Measurements from ENCODE around the gene ANOS1. TPM values are rescaled to one million over a fixed set of nuclear protein-coding genes. Genes with fewer than 3 reads are reported as not detected.

ANOS1 gene
- polyA plus RNA-seq, 1 of the 3 experiments (the other 2 are of a cell fraction), result under 0.01 TPM

DNA sequence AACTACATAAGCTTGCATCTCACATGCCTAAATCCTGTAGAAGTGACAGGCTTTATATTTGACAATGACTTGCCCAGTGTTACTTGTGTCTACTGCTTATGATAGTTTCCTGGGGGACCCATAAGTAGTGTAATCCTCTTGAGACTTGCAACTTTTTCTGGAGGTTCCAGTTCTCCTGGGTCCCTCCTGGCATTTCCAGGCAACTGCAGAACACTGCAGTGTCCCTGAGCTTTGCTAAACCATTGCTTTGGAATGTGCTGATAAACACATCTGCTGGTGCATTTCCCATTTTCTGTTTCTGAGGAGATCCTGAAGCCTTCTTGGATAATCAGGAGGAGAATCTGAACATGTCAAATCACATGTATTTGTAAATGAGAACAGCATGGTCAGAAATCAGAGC, 82.0 kb downstream of the ANOS1 start:
- Histone ChIP-seq H3K4me3 (ENCODE audit: low read depth in 2 of 2, low read length in 1 of 2) (no peak overlapping the region), H3K79me2 (ENCODE audit: insufficient read depth) (no peaks in the 10 kb centered on the region), H3K27me3 (ENCODE audit: insufficient read depth) (no peaks in the 10 kb centered on the region), H3K36me3 (replicated peaks in 1 of 2; ENCODE audit: control insufficient read depth in 1 of 2, insufficient read depth in 2 of 2, low read length in 1 of 2) (no peaks in the 10 kb centered on the region), H3K27ac (ENCODE audit: low read depth in 2 of 2, low read length in 1 of 2) (no peak overlapping the region), H3F3A (replicated peaks; ENCODE audit: insufficient read depth) (no peaks in the 10 kb centered on the region), H3K4me1 (ENCODE audit: control insufficient read depth in 1 of 2, insufficient read depth in 2 of 2, low read depth in 1 of 2, low read length in 1 of 2) (no peaks in the 10 kb centered on the region), H4K20me1 (ENCODE audit: insufficient read depth) (no peaks in the 10 kb centered on the region), H2AFZ (ENCODE audit: low read depth) (no peak overlapping the region), H3K9me2 (no peaks in the 10 kb centered on the region), H3K4me2 (no peak overlapping the region), H3K9ac (no peak overlapping the region), H3K9me3 (no peaks in the 10 kb centered on the region)
- no peak for DNase-seq
- POLR2A ChIA-PET, result no interaction called here
- no peak for TF ChIP-seq NFIC (IDR thresholded peaks at IDR 0.05; ENCODE audit: borderline replicate concordance)
- TF ChIP-seq, protein P1, sequence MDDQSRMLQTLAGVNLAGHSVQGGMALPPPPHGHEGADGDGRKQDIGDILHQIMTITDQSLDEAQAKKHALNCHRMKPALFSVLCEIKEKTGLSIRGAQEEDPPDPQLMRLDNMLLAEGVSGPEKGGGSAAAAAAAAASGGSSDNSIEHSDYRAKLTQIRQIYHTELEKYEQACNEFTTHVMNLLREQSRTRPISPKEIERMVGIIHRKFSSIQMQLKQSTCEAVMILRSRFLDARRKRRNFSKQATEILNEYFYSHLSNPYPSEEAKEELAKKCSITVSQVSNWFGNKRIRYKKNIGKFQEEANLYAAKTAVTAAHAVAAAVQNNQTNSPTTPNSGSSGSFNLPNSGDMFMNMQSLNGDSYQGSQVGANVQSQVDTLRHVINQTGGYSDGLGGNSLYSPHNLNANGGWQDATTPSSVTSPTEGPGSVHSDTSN (IDR thresholded peaks at IDR 0.05), result no peak
- no peak for TF ChIP-seq YY1 (IDR thresholded peaks at IDR 0.05; ENCODE audit: low read depth)
- CTCF ChIA-PET, result no interaction called here

DNA sequence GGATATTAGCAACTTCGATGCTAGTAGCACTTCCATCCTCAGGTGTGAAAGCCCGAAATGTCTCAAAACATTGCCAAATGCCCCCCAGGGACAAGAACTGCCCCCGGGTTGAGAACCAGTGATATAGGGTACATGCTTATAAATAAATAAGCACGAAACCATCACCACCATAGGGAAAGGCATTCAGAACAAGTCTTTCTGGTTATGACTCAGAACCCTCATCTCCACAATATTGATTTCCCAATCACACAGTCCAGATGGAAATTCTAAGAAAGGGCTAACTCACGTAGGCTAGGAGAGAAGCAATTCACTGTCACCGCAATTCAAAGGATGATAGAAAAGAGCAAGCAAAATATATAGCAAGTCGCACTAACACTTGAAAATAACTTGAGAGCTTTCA, 84.8 kb downstream of the ANOS1 start:
- Histone ChIP-seq H3K9me3 (no peaks in the 10 kb centered on the region), H3K9ac (no peak overlapping the region), H3F3A (replicated peaks; ENCODE audit: insufficient read depth) (no peaks in the 10 kb centered on the region), H3K36me3 (replicated peaks in 1 of 2; ENCODE audit: control insufficient read depth in 1 of 2, insufficient read depth in 2 of 2, low read length in 1 of 2) (no peaks in the 10 kb centered on the region), H3K4me1 (ENCODE audit: control insufficient read depth in 1 of 2, insufficient read depth in 2 of 2, low read depth in 1 of 2, low read length in 1 of 2) (no peaks in the 10 kb centered on the region), H3K27me3 (ENCODE audit: insufficient read depth) (no peaks in the 10 kb centered on the region), H4K20me1 (ENCODE audit: insufficient read depth) (no peaks in the 10 kb centered on the region), H2AFZ (ENCODE audit: low read depth) (no peak overlapping the region), H3K4me2 (no peak overlapping the region), H3K4me3 (ENCODE audit: low read depth in 2 of 2, low read length in 1 of 2) (no peak overlapping the region), H3K79me2 (ENCODE audit: insufficient read depth) (no peaks in the 10 kb centered on the region), H3K27ac (ENCODE audit: low read depth in 2 of 2, low read length in 1 of 2) (no peak overlapping the region), H3K9me2 (no peaks in the 10 kb centered on the region)
- CTCF ChIA-PET, result no interaction called here
- no peak for TF ChIP-seq EP300 (IDR thresholded peaks at IDR 0.05; ENCODE audit: borderline replicate concordance in 1 of 2, low read depth in 1 of 2, low read length in 1 of 2)
- TF ChIP-seq FOSL2 (IDR thresholded peaks at IDR 0.05; ENCODE audit: borderline replicate concordance, low read depth), result no peak
- TF ChIP-seq MXI1 (IDR thresholded peaks at IDR 0.05; ENCODE audit: low read depth, low read length), result no peak
- TF ChIP-seq, protein P2, sequence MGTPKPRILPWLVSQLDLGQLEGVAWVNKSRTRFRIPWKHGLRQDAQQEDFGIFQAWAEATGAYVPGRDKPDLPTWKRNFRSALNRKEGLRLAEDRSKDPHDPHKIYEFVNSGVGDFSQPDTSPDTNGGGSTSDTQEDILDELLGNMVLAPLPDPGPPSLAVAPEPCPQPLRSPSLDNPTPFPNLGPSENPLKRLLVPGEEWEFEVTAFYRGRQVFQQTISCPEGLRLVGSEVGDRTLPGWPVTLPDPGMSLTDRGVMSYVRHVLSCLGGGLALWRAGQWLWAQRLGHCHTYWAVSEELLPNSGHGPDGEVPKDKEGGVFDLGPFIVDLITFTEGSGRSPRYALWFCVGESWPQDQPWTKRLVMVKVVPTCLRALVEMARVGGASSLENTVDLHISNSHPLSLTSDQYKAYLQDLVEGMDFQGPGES (IDR thresholded peaks at IDR 0.05; ENCODE audit: low read depth, low read length), result no peak
- TF ChIP-seq GABPA (IDR thresholded peaks at IDR 0.05; ENCODE audit: low read depth), result no peak
- TF ChIP-seq, protein P3, sequence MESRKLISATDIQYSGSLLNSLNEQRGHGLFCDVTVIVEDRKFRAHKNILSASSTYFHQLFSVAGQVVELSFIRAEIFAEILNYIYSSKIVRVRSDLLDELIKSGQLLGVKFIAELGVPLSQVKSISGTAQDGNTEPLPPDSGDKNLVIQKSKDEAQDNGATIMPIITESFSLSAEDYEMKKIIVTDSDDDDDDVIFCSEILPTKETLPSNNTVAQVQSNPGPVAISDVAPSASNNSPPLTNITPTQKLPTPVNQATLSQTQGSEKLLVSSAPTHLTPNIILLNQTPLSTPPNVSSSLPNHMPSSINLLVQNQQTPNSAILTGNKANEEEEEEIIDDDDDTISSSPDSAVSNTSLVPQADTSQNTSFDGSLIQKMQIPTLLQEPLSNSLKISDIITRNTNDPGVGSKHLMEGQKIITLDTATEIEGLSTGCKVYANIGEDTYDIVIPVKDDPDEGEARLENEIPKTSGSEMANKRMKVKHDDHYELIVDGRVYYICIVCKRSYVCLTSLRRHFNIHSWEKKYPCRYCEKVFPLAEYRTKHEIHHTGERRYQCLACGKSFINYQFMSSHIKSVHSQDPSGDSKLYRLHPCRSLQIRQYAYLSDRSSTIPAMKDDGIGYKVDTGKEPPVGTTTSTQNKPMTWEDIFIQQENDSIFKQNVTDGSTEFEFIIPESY (IDR thresholded peaks at IDR 0.05; ENCODE audit: borderline replicate concordance, low read depth), result no peak
- no peak for TF ChIP-seq POLR2AphosphoS5 (IDR thresholded peaks at IDR 0.05; ENCODE audit: low read depth, low read length)
- no peak for TF ChIP-seq GATA2 (CRISPR knock-in tag; IDR thresholded peaks at IDR 0.05)
- no peak for TF ChIP-seq NFIC (IDR thresholded peaks at IDR 0.05; ENCODE audit: borderline replicate concordance)
- TF ChIP-seq YY1 (IDR thresholded peaks at IDR 0.05; ENCODE audit: low read depth), result no peak
- TF ChIP-seq, protein P4, sequence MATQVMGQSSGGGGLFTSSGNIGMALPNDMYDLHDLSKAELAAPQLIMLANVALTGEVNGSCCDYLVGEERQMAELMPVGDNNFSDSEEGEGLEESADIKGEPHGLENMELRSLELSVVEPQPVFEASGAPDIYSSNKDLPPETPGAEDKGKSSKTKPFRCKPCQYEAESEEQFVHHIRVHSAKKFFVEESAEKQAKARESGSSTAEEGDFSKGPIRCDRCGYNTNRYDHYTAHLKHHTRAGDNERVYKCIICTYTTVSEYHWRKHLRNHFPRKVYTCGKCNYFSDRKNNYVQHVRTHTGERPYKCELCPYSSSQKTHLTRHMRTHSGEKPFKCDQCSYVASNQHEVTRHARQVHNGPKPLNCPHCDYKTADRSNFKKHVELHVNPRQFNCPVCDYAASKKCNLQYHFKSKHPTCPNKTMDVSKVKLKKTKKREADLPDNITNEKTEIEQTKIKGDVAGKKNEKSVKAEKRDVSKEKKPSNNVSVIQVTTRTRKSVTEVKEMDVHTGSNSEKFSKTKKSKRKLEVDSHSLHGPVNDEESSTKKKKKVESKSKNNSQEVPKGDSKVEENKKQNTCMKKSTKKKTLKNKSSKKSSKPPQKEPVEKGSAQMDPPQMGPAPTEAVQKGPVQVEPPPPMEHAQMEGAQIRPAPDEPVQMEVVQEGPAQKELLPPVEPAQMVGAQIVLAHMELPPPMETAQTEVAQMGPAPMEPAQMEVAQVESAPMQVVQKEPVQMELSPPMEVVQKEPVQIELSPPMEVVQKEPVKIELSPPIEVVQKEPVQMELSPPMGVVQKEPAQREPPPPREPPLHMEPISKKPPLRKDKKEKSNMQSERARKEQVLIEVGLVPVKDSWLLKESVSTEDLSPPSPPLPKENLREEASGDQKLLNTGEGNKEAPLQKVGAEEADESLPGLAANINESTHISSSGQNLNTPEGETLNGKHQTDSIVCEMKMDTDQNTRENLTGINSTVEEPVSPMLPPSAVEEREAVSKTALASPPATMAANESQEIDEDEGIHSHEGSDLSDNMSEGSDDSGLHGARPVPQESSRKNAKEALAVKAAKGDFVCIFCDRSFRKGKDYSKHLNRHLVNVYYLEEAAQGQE (IDR thresholded peaks at IDR 0.05; ENCODE audit: low read depth, low read length), result no peak
- no peak for TF ChIP-seq CHD2 (IDR thresholded peaks at IDR 0.05; ENCODE audit: low read length, partially characterized antibody)
- no peak for TF ChIP-seq TAF1 (IDR thresholded peaks at IDR 0.05; ENCODE audit: borderline replicate concordance, low read depth, low read length)
- no peak for TF ChIP-seq FOXJ3 (CRISPR knock-in tag; IDR thresholded peaks at IDR 0.05)
- TF ChIP-seq, protein P1 (IDR thresholded peaks at IDR 0.05), result no peak
- no peak for TF ChIP-seq RFX5 (IDR thresholded peaks at IDR 0.05; ENCODE audit: low read length)
- no peak for TF ChIP-seq FOXM1 (IDR thresholded peaks at IDR 0.05; ENCODE audit: low read depth)
- no peak for DNase-seq
- POLR2A ChIA-PET, result no interaction called here
- WGBS (ENCODE audit: low lambda C conversion rate), result 10% methylated on average over 7 of the region's 7 CpGs
